Measurements from ENCODE around the gene MRAP2.

MRAP2 gene, protein sequence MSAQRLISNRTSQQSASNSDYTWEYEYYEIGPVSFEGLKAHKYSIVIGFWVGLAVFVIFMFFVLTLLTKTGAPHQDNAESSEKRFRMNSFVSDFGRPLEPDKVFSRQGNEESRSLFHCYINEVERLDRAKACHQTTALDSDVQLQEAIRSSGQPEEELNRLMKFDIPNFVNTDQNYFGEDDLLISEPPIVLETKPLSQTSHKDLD

DNA sequence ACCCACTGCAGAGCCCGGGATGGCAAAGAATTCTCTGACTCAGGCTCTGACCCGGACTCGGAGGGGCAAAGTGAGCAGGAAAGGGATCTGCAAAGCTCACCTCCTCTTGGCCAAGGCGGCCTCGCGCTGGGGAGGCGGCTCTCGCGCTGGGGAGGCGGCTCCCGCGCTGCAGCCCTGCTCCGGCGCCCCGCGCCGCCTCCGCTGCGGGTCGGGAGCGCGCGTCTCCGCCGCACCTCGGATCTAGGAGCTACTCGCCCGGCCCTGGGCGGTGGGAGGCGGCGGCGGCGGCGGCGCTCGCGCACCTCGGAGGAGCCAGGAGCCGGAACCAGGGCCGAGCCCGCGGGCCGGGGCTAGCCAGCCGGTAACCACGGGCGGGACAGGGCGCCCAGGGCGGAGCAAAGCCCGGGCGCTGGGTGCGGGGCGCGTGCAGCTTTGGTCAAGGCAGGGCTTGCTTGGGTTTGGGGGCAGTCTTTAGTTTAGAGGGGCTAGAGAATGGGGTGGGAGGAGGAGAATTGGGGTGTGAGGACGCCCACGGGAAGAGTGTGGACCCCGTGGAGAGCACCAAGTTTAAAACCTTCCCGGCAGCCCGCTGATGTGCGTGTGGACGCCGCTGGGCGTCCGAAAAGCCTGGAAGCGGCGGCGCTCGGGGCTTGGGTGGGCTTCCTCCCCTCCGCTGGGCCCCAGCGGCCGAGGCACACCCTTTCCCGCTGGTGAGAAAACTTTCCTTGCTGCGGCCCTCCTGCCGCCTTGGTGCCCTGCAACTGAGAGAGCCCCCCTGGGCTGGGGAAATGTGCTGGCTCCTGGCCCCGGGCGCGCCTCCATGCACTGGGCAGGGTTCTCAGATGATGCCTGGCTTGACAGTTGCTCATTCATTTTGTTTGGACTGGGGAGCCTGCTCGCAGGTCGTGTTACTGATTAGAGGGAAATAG is at the start of gene MRAP2:
Gene MRAP2, plus strand, starts transcription at position 250 of the 929 bp plus-strand sequence. CDS start 21,547 bp downstream, outside the sequence.
- DNase-seq (ENCODE audit: low spot score): peak; percentile 67

DNA sequence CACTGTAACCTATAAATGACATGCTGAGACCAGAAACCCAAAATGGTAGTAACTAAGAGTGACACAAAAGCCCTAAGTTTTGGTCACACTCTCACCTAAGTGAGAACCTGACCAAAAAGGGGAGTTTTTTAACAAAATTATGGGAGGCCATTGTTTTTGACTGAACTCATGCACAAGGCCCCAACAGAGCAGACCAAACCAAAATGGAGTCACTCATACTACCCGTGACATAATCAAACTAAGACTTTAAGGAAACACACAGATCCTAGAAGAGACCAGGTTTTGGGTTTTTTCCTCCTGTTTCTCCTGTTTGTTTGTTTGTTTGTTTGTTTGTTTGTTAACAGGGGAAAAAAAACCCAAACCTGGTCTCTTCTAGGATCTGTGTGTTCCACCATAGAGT is 49.2 kb upstream of the MRAP2 start:
- DNase-seq (ENCODE audit: low spot score): no peak

- no peak for DNase-seq (ENCODE audit: low spot score)
Observed at GRCh38 chr6:83985308-83985713, 48.3 kb upstream of the MRAP2 start.

- no peak for DNase-seq (ENCODE audit: low spot score)
Observed at GRCh38 chr6:83985715-83986114, 47.9 kb upstream of the MRAP2 start.

DNA sequence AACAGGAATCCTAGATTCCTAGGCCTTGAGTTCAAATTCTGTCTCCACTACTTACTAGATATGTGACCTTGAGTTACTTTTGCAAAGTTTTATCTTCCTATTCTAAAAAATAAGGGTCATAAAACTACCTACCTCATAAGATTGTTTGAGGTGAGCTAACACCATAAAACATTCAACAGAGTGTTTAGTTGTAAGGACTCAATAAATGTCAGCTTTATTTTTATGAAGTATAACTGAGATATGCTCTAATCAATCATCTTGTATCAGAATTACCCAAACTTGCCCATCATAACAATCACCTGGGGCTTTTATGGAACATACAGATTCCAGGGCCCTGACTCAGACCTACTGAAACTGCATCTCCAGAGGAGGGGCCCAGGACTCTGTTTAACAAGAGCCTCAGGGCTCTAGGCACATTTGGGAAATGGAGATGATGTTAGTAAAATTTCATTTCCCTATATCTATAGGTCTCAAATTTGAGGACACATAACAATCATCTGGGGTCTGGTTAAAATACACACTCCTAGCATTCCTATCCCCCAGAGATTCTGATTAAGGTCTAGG is 35.5 kb upstream of the MRAP2 start:
- DNase-seq (ENCODE audit: low spot score): no peak

DNA sequence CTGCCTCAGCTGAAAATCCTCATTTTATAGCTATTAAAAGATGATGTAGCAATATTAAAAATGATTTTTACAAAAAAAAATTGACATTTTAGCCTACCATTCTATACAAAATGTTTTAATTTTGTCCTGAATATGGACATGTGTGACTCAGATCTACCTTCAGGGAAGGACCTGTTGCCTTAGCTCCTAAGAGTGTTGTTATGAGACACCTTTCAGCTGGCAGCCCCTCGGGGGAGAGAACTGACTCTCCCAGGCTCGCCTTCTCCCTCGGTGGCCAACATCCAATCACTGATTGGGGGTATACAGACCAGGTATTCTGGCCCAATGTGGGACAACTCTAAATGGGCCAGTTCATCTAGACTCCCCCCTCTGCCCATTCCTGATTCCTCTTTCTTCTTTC is 32.5 kb upstream of the MRAP2 start:
- no peak for DNase-seq (ENCODE audit: low spot score)

DNA sequence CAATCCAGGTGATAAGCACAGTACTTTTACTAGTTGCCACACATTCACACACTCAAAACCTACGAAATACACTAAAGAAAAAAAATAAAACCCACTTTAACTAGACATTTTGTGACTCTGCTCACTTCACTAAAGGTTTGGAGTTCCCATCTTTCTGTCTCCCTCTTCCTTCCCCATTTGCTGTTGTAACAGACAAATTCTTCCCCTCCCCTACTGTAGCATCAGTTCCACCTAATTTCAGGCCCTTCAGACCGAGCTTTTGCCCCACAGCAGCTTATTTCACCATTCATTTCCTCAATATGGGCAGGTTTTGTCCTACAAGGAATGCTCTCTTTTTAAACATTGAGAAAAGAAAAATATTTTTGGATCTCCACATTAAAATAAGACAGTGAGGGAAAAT is 31.3 kb upstream of the MRAP2 start:
- DNase-seq (ENCODE audit: low spot score): no peak

GRCh38 chr6:84003131-84003530 is 30.4 kb upstream of the MRAP2 start:
- DNase-seq (ENCODE audit: low spot score): no peak

GRCh38 chr6:84003654-84004053 is 29.9 kb upstream of the MRAP2 start:
- DNase-seq (ENCODE audit: low spot score): no peak

DNA sequence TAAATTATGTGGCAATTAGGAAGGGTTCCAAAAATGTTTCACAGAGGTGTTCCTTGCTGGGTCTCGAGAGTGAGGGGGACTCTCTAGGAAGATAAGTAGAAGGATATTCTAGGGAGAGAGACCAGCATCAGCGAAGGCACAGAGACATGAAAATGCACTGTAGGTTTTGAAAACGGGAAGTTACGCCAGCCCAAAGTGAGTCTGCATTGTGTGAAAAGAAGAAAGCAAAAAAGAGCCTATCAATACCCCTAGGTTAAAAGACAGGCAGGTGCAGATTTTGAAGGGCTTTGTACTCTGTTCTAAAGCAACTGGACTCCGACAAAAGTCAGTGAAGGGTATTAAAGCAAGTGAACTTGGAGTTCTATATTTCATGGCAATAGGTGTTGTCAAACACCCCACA is 25.7 kb upstream of the MRAP2 start:
- DNase-seq (ENCODE audit: low spot score): no peak

GRCh38 chr6:84013354-84013753 is 20.2 kb upstream of the MRAP2 start:
- DNase-seq (ENCODE audit: low spot score): no peak

DNA sequence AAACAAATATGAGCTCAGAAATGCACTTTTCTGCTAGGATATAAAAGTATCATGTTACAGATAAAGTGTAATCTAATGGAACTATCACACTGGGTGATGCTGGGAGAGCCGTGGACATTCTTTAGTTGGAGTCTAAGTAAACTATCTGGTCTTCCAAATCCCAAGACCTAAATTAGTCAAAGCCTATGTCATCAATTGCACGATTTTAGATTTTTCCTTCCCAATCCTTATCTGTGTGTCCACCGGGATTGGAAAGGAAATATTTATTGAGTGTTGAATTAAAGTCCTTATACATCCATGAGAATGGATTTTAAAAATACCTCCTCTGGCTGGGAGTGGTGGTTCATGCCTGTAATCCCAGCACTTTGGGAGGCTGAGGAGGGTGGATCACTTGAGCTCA is 19.6 kb upstream of the MRAP2 start:
- DNase-seq (ENCODE audit: low spot score): no peak

- no peak for DNase-seq (ENCODE audit: low spot score)
Observed at GRCh38 chr6:84016029-84016428, 17.5 kb upstream of the MRAP2 start.

GRCh38 chr6:84017709-84018452 is 15.7 kb upstream of the MRAP2 start:
- DNase-seq (ENCODE audit: low spot score): no peak

GRCh38 chr6:84018453-84019061 is 15.0 kb upstream of the MRAP2 start:
- no peak for DNase-seq (ENCODE audit: low spot score)

DNA sequence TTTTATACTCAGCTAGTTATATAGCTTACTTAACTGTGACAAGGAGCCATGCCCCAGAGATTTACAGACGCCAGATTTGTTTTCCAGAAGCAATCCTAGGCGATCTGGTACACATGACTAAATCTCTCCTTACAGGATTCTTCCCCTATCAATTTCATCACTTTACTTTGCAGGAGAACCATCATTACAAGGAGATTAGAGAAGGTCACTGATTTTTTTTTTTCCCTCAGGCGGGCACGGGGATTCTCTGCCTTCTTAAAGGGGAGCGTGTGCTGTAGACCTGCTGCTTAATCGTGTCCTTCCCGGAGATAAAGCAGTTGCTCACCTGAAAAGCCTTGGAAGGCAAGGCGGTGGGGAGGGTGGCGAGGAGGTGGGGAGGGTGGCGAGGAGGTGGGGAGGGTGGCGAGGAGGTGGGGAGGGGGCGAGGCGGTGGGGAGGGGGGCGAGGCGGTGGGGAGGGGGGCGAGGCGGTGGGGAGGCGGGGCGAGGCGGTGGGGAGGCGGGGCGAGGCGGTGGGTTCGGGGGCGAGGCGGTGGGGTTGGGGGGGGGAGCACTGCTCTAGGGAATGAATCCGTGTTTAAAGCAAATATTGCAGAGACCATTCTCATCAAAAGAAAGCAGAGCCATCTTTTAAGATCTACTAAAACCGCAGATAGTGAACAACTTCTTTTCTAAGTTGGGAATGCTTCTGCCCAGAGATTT is 14.3 kb upstream of the MRAP2 start:
- no peak for DNase-seq (ENCODE audit: low spot score)

GRCh38 chr6:84019842-84020211 is 13.7 kb upstream of the MRAP2 start:
- DNase-seq (ENCODE audit: low spot score): no peak

- no peak for DNase-seq (ENCODE audit: low spot score)
Observed at GRCh38 chr6:84021625-84022024, 11.9 kb upstream of the MRAP2 start.

DNA sequence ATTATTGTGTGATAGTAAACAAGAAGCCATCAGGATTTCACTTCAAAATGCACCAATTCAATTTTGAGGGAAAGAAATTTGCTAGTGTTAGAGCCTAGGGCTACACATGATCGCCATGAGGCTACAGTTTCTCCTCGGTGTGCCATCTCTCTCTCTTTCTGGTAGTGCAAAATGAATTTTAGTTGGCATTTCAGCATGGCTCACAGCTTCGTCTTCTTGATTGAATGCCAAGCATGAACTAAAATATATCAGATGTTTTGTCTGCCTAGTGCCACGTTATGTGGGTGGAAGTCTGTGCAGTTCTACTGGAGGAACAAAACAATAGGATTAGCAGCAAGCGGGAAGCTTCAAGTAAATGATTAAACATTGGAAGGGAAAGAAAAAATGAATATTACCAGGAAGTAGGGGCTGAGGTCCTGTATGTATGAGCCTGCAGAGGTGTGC is 6.8 kb upstream of the MRAP2 start:
- DNase-seq (ENCODE audit: low spot score): no peak

DNA sequence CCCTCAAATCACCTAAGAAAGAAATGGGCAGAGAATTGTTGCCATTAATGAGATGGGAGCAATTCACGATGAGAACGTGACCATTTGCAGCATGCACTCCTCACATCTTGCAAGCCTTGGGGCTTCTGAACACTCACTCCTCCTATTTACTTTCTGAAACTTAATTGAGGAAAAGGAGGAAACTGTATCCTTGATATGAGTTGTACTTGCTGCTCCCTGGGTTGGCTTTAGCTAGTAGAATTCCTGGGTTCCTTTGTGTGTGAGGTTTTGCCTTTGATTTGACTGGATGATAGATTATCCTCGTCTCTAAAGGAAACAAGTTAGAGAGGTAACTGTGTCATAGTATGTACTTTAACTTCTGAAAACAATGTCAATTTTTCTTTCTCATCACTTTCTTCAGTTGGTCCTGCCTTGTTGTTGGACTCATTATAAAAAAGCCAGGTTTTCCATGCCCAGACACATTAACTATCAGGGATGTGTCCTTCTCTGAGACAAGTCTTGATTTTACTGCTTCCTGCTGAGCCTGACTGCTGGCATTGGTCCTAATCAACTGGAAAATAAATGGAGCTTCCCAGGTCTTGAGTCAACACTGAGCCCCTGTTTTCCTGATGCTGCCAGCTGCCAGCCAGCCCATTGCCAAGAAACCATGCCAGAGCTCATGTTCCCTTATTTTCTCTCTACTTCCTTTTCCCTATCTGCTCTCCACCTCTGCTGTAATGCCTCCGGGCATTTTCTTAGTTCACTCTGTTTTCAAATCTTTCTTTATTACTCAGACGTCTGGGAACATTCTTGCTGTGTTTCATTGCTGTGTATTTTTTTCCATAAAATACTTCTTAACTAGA is 6.0 kb upstream of the MRAP2 start:
- DNase-seq (ENCODE audit: low spot score): peak; percentile 65

Measured in AG20443 (cell line).